GM21528 (cell line): Measurements from ENCODE around the gene AMMECR1.

Source experiments
- ATAC-seq: cut with Tn5 transposase; IDR thresholded peaks from one replicate; pipeline ENCODE4 v1.9.1; 2021; ENCODE audit warnings: mild to moderate bottlenecking, moderate library complexity; ENCODE audit not compliant: unreplicated experiment, low FRiP score

Gene AMMECR1

DNA sequence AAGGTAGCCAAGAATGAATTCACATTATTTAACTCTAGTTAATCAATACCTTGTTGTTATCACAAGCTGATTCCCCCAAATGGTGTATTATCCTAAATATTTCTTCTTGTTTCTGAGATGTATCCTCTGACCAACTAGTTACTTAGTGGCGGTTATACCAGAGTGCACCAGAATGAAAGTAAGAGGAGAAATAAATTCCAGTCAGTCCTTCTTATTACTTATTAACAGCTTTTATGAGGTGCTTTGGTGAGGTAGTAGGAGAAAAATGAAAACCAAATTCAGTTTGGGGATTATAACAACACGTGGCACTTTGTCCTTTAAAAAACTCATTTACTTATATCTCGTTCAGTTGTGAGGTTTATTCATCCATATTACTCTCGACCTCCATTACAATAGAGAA, 101.9 kb downstream of the AMMECR1 start:
- no peak for ATAC-seq

DNA sequence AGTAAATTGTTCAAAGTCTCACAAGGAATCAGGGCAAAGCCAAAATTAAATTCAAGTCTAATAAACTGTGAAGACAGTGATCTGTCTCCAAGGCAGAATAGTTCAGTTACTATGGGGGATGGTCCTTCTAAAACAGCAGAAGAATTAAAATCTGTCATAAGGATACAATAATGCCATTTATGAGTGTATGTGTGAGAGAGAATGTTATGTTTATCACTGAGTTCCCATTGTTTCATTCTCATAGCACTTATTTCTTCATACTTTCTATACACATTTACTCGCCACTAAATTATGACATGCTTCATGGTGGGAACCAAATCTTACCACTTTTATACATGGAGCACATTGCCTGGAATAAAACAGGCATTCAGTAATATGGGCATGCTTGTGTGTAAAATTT, 102.5 kb downstream of the AMMECR1 start:
- no peak for ATAC-seq

DNA sequence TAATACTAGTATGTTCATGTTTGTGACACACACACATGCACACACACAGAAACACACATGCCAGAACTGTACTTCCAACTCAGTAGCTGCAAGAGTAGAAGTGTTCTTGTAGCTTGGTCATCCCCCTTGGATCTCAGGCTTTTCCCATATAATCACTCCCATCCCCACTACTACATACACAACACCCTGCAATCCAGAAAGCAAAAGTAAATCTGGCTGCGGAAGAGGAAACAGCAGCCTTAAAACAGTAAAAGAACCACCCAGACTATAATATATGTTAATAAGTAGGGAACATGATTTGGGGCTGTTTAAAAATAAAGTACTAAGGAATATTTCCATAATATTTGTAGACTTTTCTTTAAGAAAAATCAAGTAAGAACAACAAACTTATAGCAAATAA, 103.2 kb downstream of the AMMECR1 start:
- no peak for ATAC-seq

DNA sequence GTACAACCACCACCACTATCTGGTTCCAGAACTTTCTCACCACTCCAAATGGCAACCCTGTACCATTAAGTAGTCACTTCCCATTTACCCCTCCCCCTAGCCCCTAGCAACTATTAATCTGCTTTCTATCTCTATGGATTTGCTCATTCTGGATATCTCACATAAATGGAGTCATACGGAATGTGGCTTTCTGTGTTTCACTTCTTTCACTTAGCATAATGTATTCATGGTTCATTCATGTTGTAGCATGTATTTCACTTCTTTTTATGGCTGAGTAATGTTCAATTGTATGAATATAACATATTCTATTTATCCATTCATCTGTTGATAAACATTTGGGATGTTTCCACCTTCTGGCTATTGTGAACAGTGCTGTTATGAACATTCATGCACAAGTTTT, 104.7 kb downstream of the AMMECR1 start:
- no peak for ATAC-seq

DNA sequence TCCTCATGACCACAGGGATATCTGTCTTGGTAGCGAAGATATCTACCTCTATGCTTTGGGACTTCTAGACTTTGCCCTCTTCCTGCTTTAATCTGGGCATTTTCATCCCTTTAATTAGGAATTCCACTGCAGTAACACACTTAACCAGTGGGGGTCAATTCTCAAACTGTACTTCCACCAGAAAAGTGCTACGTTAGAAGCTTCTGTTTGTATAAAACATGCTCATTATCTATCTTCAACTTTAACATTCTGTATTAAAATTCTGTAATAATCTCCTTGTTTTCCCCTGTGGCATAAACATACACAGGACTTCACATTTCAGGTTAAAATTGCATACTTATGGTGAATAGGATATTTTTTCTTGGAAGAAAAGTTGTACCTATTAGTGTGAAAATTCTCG, 105.6 kb downstream of the AMMECR1 start:
- ATAC-seq = no peak

DNA sequence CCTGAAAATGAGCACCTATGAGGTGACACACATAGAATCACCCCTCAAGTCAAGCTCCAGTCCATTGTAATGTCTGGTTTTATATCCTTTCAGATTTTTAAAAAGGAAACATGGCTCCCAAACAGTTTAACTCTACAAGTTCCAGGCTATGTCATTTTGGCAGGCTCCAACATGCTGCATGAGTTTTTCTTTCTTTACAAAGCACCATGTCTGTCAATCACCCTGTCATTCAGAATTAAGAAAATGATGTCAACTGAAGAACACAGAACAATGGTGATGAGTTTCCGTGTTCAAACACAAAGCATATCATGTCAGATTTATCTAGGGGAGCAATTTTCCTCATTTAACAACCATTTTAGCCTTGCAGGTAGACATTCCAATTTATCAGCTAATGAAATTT, 106.5 kb downstream of the AMMECR1 start:
- no peak for ATAC-seq

DNA sequence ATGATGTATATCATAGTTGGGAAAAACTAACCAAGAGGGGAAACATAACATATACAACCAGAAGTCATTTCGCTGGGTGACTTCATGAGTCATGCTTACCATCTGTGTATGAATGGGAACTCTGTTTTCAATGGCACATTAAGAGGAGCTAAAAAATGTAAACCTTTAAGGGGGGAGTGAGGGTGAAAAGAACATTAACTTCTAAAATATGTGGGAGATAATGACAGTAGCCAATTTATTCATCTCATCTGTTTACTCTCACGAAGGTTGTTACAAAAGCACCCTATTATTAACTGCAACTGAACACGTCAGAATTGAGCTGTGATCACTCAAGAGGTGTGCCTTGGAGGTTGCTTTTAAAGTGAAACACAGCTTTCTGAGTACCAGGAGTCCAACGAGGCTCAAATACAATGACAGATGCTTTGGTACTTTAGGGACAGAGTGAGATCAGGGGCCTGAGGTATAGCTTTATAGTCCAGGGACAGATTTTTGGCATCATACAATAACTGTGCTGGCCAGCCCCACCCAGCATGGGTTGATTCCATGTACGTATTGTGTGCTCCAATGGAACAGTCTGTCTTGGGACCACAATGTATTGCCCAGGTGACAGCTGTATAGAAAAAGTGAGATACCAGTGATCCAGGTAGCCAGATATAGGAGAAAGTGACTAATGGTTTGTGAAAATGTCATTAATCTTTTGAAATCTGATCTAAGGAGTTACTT, 107.3 kb downstream of the AMMECR1 start:
- ATAC-seq = no peak

DNA sequence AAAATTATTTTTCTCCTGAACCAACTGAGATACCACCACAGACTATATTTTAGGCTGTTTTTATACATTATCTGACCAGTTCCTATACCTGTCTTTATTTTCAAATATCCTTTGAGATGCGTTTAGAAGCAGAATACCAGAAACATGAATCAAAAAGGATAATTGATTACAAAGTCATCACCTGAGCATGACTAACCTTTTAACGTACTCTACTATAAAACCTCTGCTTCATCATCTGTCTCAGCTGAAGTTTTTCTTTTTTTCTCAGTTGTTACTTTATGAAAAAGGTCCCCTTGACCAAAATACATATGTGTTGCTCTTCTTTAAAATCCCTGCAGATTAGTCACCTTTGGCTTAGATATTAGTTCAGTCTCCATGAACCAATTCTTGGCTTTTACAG, 109.8 kb downstream of the AMMECR1 start:
- no peak for ATAC-seq

DNA sequence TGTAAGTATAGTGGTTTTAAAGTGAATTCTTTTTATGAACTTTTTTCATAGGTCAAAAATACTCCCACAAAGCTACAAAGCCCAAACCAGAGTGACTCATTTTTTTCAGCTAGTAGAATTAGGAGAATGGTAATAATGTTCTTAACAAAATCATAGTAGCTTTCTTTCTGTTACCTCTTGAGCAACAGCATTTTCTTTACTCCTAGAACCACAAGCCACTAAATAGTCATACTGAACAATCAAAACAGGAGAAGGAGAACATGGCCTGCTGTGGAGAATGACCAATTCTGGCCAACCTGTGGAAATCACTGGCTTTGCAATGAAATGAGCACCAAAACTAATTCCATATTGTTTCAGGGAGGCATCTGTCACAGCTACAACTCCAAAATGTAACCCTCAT, 112.9 kb downstream of the AMMECR1 start:
- no peak for ATAC-seq

DNA sequence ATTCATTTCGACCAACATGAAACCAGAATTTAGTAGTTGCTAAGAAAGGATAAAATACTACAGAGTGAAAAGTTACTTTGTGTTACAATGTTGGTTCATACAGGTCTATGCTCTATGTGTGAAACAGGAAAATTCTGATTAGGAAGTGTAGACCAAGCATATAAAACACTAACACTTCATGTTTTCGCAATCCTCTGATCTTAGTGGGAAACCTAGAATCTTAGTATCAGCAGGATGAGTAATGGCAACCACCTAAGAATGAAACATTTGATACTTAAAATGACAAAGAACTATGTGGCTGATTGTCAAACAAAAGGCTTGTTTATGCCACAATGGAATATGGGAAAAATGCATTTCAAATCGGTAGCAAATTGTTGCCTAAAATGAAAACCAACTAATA, 116.1 kb downstream of the AMMECR1 start:
- no peak for ATAC-seq

DNA sequence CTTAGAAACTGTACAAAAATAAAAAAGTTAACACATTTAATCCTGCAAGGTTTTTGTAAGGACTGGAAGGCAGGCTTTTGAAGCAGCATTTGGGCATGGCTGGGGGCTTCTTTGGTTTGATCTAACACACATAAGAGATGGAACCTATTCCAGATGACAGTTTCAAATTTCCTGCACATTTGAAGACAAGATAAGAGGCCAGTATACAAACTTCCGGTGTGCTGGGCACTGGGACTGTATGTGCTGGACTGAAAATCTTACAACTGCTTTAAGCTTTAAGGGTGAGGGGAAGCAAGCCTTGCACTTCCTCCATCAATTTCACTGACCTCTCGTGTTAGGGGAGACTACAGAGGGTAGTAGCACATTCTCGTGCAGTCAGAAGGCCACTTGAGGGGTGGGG, 122.9 kb downstream of the AMMECR1 start:
- no peak for ATAC-seq

DNA sequence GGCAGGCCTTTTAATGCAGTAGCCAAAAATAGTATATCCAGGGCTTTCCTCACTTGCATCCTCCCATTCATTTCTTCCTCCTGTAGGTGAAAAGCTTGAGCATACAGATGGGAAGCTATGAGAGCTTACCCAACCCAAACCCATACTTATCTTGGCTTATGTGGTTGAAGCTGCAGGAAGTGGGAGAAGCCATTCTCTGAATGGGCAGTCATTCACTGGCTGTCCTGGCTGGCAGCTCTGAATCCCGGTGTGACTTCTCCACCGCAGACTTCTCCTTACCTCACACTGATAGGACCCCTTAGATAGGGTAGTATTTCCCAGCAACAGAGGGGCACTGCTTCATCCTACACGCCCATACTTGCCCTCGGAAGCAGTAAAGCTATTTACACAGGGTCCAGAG, 125.4 kb downstream of the AMMECR1 start:
- no peak for ATAC-seq

DNA sequence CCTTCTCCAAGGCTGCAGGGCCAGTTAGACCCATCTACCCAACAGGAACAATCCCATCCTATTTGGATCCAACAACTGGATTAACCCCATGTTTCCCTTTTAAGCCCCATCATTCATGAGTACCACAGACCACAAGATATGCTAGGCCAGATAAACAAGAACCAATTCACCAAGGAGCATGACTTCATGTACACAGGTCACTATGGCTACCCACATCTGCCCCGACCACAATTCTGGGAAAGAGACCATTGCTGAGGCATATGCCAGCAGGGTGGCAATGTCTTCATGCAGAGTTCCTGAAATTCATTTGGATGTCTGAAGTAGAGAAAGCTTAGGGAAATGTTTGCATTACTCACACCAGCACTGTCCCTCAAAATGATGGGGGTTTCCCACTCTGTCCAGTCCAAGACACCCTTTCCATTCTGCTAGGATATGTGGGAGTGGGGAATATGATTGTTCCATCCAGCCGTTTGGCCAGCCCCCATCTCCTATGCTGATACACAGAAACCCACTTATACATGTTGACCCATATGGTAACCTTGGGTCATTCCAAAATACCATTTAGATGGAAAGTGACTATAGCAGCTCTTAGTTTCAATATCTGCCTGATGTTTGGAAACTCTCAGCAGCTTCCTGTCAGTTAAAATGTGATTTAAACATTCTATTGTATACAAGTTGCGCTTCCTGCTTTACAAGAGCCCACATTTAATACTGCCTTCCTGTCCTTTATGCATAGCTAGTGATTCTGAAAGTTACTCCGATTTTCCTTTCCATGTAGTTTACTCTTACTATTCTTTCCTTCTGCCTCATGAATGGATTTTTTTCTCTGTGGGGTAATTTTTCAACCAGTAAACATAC, 129.0 kb downstream of the AMMECR1 start:
- no peak for ATAC-seq

DNA sequence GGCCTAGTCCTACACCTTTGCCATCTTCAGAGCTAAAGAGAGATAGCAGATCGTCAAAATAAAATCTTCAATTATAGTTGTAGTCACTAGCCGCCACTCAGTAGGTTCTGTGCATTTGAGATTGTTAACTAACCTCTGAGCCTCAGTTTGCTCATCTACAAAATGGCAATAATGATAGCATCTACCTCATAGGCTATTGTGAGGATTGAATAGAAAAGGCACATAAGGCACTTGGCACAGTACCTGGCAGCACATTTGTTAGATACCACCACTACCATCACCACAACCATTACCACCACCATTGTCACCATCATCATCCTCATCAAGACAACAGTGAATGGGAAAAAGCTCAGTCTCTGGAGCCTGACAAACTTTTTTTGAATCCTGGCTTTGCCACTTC, 134.6 kb downstream of the AMMECR1 start:
- ATAC-seq = no peak

DNA sequence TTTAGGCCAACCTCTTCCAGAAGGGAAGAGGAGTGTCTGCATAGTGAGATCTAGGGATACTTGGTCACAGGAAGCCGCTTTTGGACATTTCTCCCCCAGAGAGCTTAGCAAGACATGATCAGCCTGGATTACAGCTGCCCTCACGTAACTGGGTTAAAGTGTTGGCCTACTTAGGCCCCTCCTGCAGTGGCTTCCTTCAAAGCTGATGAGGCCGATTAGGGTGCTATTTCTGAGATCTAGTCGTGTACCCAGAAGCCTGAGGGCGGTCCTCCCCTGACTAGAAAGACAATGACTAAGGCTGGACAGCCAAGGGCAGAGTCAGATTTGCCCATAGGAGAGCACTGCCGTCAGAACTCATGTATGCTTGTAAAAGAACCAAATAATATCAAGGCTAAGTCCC, 135.0 kb downstream of the AMMECR1 start:
- no peak for ATAC-seq

DNA sequence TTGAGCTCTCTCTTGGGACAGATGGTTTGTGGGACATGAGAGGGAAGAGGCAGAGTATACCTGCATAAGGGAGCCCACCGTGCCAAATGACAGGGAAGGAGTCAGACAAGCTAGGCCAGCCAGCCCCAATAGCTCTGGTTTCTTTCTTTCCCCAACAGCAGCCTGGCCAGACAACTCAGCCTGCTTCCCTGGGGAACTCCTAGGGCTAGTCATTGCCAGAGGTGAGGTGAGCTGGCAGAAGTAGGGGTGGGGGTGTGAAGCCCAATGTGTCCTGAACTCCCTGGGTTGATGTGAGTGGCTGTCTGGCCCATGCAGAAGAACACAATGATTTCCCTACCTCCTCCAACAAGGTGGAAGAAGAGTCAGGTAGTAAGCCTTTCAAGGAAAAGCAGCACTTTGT, 135.5 kb downstream of the AMMECR1 start:
- no peak for ATAC-seq

DNA sequence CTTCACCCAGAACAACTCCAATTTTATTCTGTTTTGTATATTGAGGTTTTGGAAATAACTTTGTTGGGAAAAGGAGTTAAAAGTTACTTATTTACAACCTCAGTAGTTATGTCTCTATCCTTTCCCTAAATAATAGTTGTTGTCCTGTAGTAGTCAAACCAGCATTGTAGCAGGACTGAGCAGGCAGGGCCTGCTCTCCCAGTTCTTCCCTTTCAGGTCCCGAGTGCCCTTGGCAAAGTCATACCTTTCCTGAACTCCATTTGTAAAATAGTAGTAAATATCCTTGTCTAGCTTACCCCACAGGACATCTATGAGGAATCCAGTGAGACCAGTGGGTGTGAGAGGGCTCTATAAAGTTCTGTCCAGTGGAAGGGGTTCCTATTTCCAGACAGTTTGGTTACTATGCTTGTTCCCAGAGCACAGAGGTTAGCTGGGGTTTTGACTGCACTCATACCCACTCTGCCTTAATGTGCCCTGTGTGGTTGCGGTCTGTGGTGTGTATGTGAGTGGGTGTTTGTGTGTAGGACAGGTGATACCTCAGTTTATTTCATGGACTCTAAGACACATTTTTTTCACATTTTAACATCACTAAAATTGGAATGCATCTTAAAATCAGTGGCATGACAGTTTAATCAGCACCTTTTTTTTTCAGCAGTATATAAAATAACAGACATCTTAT, 136.3 kb downstream of the AMMECR1 start:
- no peak for ATAC-seq

DNA sequence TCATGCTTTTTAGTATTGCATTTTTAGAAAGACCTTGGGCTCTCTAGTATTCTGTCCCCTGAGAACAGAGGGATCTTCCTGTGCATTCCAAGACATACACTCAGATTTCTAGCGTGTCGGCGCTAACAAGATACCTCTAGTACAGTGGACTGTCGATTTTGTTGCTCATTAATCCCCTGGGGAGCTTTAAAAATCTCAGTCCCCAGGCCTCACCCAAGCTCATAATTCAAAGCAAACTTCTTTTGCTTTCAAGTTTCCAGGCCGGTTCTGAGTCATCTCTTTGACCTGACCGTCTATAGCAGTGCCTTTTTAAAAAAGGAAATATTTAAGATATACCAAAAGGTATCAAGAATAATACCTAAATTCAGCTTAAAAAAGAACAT, 137.0 kb downstream of the AMMECR1 start:
- no peak for ATAC-seq

DNA sequence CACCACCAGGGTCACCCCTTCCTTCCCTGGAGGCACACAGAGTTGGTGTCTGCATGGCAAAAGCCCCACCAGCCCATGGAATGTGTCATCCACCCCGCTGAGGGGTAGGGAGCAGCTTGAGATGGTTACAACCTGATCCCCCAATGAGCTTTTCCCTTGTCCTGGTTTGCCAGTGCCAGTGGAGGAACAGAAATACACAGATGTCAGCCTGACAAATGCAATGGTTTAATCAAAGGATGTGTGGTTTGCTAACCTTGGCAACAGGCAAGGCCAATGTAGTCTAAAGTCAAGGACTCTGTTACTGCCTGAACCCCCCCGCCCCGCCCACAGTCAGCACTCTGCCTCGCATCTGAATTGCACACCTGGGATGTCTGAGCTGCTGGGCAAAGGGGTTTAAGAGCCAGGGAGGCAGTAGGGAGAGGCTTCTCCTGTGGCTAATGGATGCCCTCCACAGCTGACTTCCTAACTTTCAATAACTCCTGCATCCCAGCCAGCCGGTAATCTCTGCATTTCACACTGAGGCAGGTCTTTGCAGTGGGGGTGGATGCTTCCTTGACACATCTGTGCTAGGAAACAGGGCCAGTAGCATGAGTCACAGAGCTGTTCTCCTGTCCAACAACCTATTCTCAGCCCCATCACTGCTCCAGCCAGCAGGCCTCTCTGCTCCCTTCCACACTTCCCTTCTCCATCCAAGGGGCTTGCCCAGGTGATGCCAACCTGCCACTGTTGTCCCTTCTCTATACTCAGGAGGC, 137.5 kb downstream of the AMMECR1 start:
- ATAC-seq = no peak

DNA sequence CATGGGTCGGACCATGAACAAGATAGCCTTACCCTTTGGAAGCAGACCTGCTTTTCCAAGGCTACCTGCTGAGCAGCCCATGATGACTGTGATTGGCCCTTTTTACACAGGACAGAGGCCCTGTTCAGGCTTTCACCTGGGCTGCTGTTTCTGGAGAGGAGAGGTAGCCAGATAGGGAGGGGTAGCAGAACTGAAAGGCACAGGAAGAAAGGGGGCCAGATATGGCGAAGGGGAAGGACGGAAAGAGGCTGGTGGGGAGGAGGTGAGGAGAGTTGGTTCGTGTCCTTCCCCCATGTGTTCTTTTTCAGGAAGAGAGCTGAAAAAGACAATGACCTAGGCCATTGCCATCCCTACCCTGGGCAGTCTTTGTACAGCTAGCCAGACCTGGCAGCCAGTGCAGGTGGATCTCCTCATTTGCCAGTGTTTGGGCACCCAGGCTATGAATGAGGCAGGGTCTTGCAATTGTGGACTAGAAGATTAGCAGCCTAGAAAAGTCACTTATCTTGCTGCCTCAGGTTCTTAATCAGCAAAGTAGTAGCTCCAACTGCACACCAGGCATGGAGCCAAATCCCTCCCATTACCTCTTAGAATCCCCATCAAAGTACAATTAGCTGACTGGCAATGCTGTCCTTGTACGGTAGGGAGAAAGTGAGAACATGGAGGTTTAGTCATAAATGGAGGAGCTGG, 139.6 kb downstream of the AMMECR1 start:
- no peak for ATAC-seq
